SK-N-SH (cell line): ENCODE data around the gene TMEM209. TPM values are rescaled to one million over a fixed set of nuclear protein-coding genes. Genes with fewer than 3 reads are reported as not detected.

Source experiments
- CTCF ChIA-PET: fragments of 300-600, 350-600 bp; formaldehyde crosslinking; extraction: SDS; loops from one replicate; lab custom pipeline; 2021; lab: Yijun Ruan, JAX
- POLR2A ChIA-PET: fragments of 350-600 bp; sonication (Branson Sonifier 250); formaldehyde crosslinking; extraction: SDS; loops from one replicate; lab custom pipeline; 2020; ENCODE audit warnings: antibody characterized with exemption, inconsistent platforms; lab: Yijun Ruan, JAX
- DNase-seq: peaks from one replicate; pipeline ENCODE4 v3.0.0; 2012
- H2AFZ ChIP-seq: fragments of 200-600 bp; sonication (generic); 2 replicates; pipeline ENCODE4 v1.8.1; 2016; ENCODE audit warnings: antibody characterized with exemption, mild to moderate bottlenecking, low read depth
- H3F3A ChIP-seq: fragments of 200-600 bp; sonication (generic); replicated peaks from 2 replicates; pipeline ENCODE3; 2016; ENCODE audit warnings: antibody characterized with exemption, mild to moderate bottlenecking; ENCODE audit not compliant: insufficient read depth
- H3K27ac ChIP-seq, 2 experiments: fragments of 200-500 bp in 1 of 2; fragments of 200-600 bp in 1 of 2; sonication (Bioruptor generic) in 1 of 2; sonication (generic), shearing (Covaris generic) in 1 of 2; 2 replicates each; pipeline versions ENCODE4 v1.5.1 to v1.6.1; 2014 to 2016; ENCODE audit warnings: low read depth in 2 of 2, inconsistent platforms in 1 of 2, low read length in 1 of 2, mild to moderate bottlenecking in 1 of 2, mixed read lengths in 1 of 2
- H3K27me3 ChIP-seq: fragments of 200-600 bp; sonication (generic), shearing (Covaris generic); 2 replicates; pipeline ENCODE4 v1.6.1; 2016; ENCODE audit warnings: mixed run types; ENCODE audit not compliant: insufficient read depth
- H3K36me3 ChIP-seq, 2 experiments: fragments of 200-500 bp in 1 of 2; fragments of 200-600 bp in 1 of 2; sonication (Bioruptor generic) in 1 of 2; sonication (generic) in 1 of 2; replicated peaks in 1 of 2; 2 replicates each; pipeline versions ENCODE3 to v1.5.1; 2014 to 2016; ENCODE audit warnings: low read length in 1 of 2, mild to moderate bottlenecking in 1 of 2; ENCODE audit not compliant: insufficient read depth in 2 of 2, control insufficient read depth in 1 of 2
- H3K4me1 ChIP-seq, 2 experiments: fragments of 200-500 bp in 1 of 2; fragments of 200-600 bp in 1 of 2; sonication (Bioruptor generic) in 1 of 2; sonication (generic), shearing (Covaris generic) in 1 of 2; 2 replicates each; pipeline versions ENCODE4 v1.5.1 to v1.6.1; 2014 to 2016; ENCODE audit warnings: low read depth in 1 of 2, low read length in 1 of 2, mixed run types in 1 of 2; ENCODE audit not compliant: insufficient read depth in 2 of 2, control insufficient read depth in 1 of 2
- H3K4me2 ChIP-seq: fragments of 200-600 bp; sonication (generic), shearing (Covaris generic); 2 replicates; pipeline ENCODE4 v1.6.1; 2017; ENCODE audit warnings: mixed run types
- H3K4me3 ChIP-seq, 2 experiments: fragments of 200-500 bp in 1 of 2; fragments of 200-600 bp in 1 of 2; sonication (Bioruptor generic) in 1 of 2; sonication (generic), shearing (Covaris generic) in 1 of 2; 2 replicates each; pipeline versions ENCODE4 v1.5.1 to v1.8.1; 2014 to 2016; ENCODE audit warnings: low read depth in 2 of 2, inconsistent platforms in 1 of 2, low read length in 1 of 2, mild to moderate bottlenecking in 1 of 2, mixed read lengths in 1 of 2, moderate library complexity in 1 of 2
- H3K79me2 ChIP-seq: fragments of 200-600 bp; sonication (generic); 2 replicates; pipeline ENCODE4 v1.8.1; 2017; ENCODE audit warnings: mild to moderate bottlenecking; ENCODE audit not compliant: insufficient read depth
- H3K9ac ChIP-seq: fragments of 200-600 bp; sonication (generic); 2 replicates; pipeline ENCODE4 v1.6.1; 2017; ENCODE audit warnings: mixed run types
- H3K9me2 ChIP-seq: fragments of 200-600 bp; sonication (generic); 2 replicates; pipeline ENCODE4 v1.6.1; 2017; ENCODE audit warnings: mixed run types
- H3K9me3 ChIP-seq: fragments of 200-600 bp; sonication (generic); 2 replicates; pipeline ENCODE4 v1.6.1; 2017; ENCODE audit warnings: mixed run types, mild to moderate bottlenecking, moderate library complexity
- H4K20me1 ChIP-seq: fragments of 200-600 bp; sonication (generic); 2 replicates; pipeline ENCODE4 v1.6.1; 2017; ENCODE audit warnings: mild to moderate bottlenecking, mixed run types; ENCODE audit not compliant: insufficient read depth
- CTCF ChIP-seq: fragments of 200-600 bp; sonication (generic); IDR thresholded peaks from 2 replicates; pipeline ENCODE4 v1.6.1; 2017; ENCODE audit warnings: antibody characterized with exemption, mild to moderate bottlenecking, moderate library complexity
- ELF1 ChIP-seq: IDR thresholded peaks from 2 replicates; pipeline ENCODE4 v1.4.0; 2012
- EP300 ChIP-seq, 2 experiments: IDR thresholded peaks; 2 replicates each; pipeline versions ENCODE4 v1.4.0 to v1.6.1; 2012; ENCODE audit warnings: borderline replicate concordance in 1 of 2, low read depth in 1 of 2, low read length in 1 of 2
- FOXJ3 ChIP-seq: sonication (generic); formaldehyde crosslinking; IDR thresholded peaks from 2 replicates; pipeline ENCODE4 v1.5.1; 2020; ENCODE audit warnings: mild to moderate bottlenecking, missing genetic modification reagents
- POLR2AphosphoS5 ChIP-seq: IDR thresholded peaks from 2 replicates; pipeline ENCODE4 v1.6.1; 2012; ENCODE audit warnings: low read depth, low read length
- RAD21 ChIP-seq: IDR thresholded peaks from 2 replicates; pipeline ENCODE4 v1.6.1; 2012; ENCODE audit warnings: mild to moderate bottlenecking, low read length
- RCOR1 ChIP-seq: fragments of 150-350 bp; IDR thresholded peaks from 2 replicates; pipeline ENCODE4 v1.6.1; 2017; ENCODE audit warnings: antibody characterized with exemption, low read length
- RXRA ChIP-seq: IDR thresholded peaks from 2 replicates; pipeline ENCODE4 v1.4.0; 2012; ENCODE audit warnings: low read depth, mild to moderate bottlenecking, borderline replicate concordance
- TAF1 ChIP-seq: IDR thresholded peaks from 2 replicates; pipeline ENCODE4 v1.6.1; 2012; ENCODE audit warnings: low read depth, mild to moderate bottlenecking, low read length, moderate library complexity, borderline replicate concordance
- USF2 ChIP-seq: fragments of 150-350 bp; IDR thresholded peaks from 2 replicates; pipeline ENCODE4 v1.6.1; 2017; ENCODE audit warnings: antibody characterized with exemption, low read length, low read depth, borderline replicate concordance
- WGBS: methylation state at CpG from one replicate; pipeline ENCODE4 v1.1.6; 2017; ENCODE audit warnings: low lambda C conversion rate; 5-methylcytosine and 5-hydroxymethylcytosine counted together
- polyA plus RNA-seq, 3 experiments: library from polyadenylated mRNA; depleted of rRNA; stranded (reverse); fragments of >200 nt; gene quantifications; 2 replicates each; pipeline ENCODE4 v1.2.3, GENCODE V29; 2012
- TF ChIP-seq, protein P1 (sequence below): IDR thresholded peaks from 2 replicates; pipeline ENCODE4 v1.4.0; 2012; ENCODE audit warnings: low read depth
- TF ChIP-seq, protein P2 (sequence below): IDR thresholded peaks from 2 replicates; pipeline ENCODE4 v1.4.0; 2012; ENCODE audit warnings: low read depth, borderline replicate concordance

TMEM209 gene
- polyA plus RNA-seq, 1 of the 3 experiments (the other 2 are of a cell fraction): 14.9 TPM

GRCh38 chr7:130156140-130156539 lies 49.1 kb downstream of the TMEM209 start:
- H3K4me1 ChIP-seq: peaks cover 0 to 16% of the 10 kb centered on the region in 2 experiments; a peak in 1 of 4 replicates
- H3F3A ChIP-seq: peaks cover 4% of the 10 kb centered on the region
- no peaks in the 10 kb centered on the region for H3K79me2 ChIP-seq
- no peak overlapping the region for H3K4me2 ChIP-seq
- H3K9me3 ChIP-seq: no peaks in the 10 kb centered on the region
- H3K27ac ChIP-seq: no peak overlapping the region
- WGBS: 93% methylated on average over 7 of the region's 7 CpGs
- H3K9me2 ChIP-seq: no peaks in the 10 kb centered on the region
- POLR2A ChIA-PET: no interaction called here
- H3K4me3 ChIP-seq: no peak overlapping the region
- H4K20me1 ChIP-seq: no peaks in the 10 kb centered on the region
- CTCF ChIA-PET: interaction anchor here (0.6 kb wide), 2 partner anchors 40 to 537 kb away, joined by 3 read pairs; no protein-coding TSS in a partner anchor
- DNase-seq: no peak
- H3K9ac ChIP-seq: no peak overlapping the region
- no peak overlapping the region for H2AFZ ChIP-seq
- H3K27me3 ChIP-seq: no peaks in the 10 kb centered on the region
- peaks cover 6 to 16% of the 10 kb centered on the region in 2 experiments for H3K36me3 ChIP-seq
- no peak for TF ChIP-seq RXRA
- no peak for TF ChIP-seq RCOR1
- no peak for TF ChIP-seq EP300 (IDR thresholded peaks at IDR 0.05; ENCODE audit: borderline replicate concordance in 1 of 2, low read depth in 1 of 2, low read length in 1 of 2)
- TF ChIP-seq, protein P1, sequence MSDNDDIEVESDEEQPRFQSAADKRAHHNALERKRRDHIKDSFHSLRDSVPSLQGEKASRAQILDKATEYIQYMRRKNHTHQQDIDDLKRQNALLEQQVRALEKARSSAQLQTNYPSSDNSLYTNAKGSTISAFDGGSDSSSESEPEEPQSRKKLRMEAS: no peak
- TF ChIP-seq, protein P2, sequence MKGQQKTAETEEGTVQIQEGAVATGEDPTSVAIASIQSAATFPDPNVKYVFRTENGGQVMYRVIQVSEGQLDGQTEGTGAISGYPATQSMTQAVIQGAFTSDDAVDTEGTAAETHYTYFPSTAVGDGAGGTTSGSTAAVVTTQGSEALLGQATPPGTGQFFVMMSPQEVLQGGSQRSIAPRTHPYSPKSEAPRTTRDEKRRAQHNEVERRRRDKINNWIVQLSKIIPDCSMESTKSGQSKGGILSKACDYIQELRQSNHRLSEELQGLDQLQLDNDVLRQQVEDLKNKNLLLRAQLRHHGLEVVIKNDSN: no peak
- TF ChIP-seq USF2: no peak
- no peak for TF ChIP-seq CTCF
- TF ChIP-seq FOXJ3: no peak
- TF ChIP-seq TAF1: no peak
- TF ChIP-seq RAD21: no peak
- no peak for TF ChIP-seq POLR2AphosphoS5
- no peak for TF ChIP-seq ELF1
